HL-60 (cell line): ENCODE data around the gene P2RX3.
"Not testable (repeated sequence)": the region's sequence is repeated elsewhere in the genome, so short reads cannot be mapped to it uniquely, and the experiment has no call there.

Experiments
- DNase-seq, 2 experiments: peaks; one replicate each; pipeline ENCODE4 v3.0.0-alpha.2; 2010 to 2020; ENCODE audit warnings: low read depth in 1 of 2, low spot score in 1 of 2
- H3K27ac ChIP-seq: fragments of 250-450 bp; sonication (Bioruptor Pico); replicated peaks from 2 replicates; pipeline ENCODE4 v1.5.1; 2020; ENCODE audit warnings: mild to moderate bottlenecking, moderate library complexity
- H3K27me3 ChIP-seq: fragments of 250-450 bp; sonication (Bioruptor Pico); 2 replicates; pipeline ENCODE4 v1.5.1; 2021; ENCODE audit warnings: mild to moderate bottlenecking, moderate library complexity; ENCODE audit not compliant: insufficient read depth, poor library complexity, severe bottlenecking
- H3K4me3 ChIP-seq: replicated peaks from 2 replicates; pipeline ENCODE4 v1.5.1; 2011; ENCODE audit warnings: mild to moderate bottlenecking, control low read depth, low read length; ENCODE audit not compliant: insufficient read depth
- CTCF ChIP-seq: IDR thresholded peaks from one replicate; pipeline ENCODE4 v1.5.1; 2011; ENCODE audit warnings: low read length, control low read depth, inconsistent platforms; ENCODE audit not compliant: insufficient read depth
- GABPA ChIP-seq: IDR thresholded peaks from 2 replicates; pipeline ENCODE4 v1.6.1; 2012; ENCODE audit warnings: low read depth
- POLR2AphosphoS5 ChIP-seq: IDR thresholded peaks from 2 replicates; pipeline ENCODE4 v1.6.1; 2012; ENCODE audit warnings: low read depth
- REST ChIP-seq: IDR thresholded peaks from 2 replicates; pipeline ENCODE4 v1.6.1; 2012; ENCODE audit warnings: low read depth; ENCODE audit not compliant: insufficient replicate concordance
- SPI1 ChIP-seq: IDR thresholded peaks from 2 replicates; pipeline ENCODE4 v1.6.1; 2012; ENCODE audit warnings: low read depth, mild to moderate bottlenecking, borderline replicate concordance

Gene P2RX3

GRCh38 chr11:57359896-57360690 is 21.9 kb downstream of the P2RX3 start:
- no peak for TF ChIP-seq REST
- TF ChIP-seq CTCF = no peak
- no peak for TF ChIP-seq POLR2AphosphoS5
- TF ChIP-seq SPI1 = no peak
- TF ChIP-seq GABPA = no peak
- H3K27me3 ChIP-seq = no peaks in the 10 kb centered on the region
- DNase-seq = no peak
- H3K4me3 ChIP-seq = no peak overlapping the region
- no peak overlapping the region for H3K27ac ChIP-seq

- Histone ChIP-seq H3K4me3 (no peak overlapping the region), H3K27ac (no peak overlapping the region), H3K27me3 (no peaks in the 10 kb centered on the region)
- DNase-seq = no peak
- TF ChIP-seq GABPA (no peak), CTCF (no peak), POLR2AphosphoS5 (no peak), SPI1 (no peak)
Measured at GRCh38 chr11:57360991-57361390, 22.8 kb downstream of the P2RX3 start.

- H3K27me3 ChIP-seq = not testable (repeated sequence)
Measured at GRCh38 chr11:57361420-57361819, 23.3 kb downstream of the P2RX3 start.

GRCh38 chr11:57361926-57362325 is 23.8 kb downstream of the P2RX3 start:
- H3K27me3 ChIP-seq = no peaks in the 10 kb centered on the region
- H3K27ac ChIP-seq = no peak overlapping the region
- DNase-seq = no peak
- no peak overlapping the region for H3K4me3 ChIP-seq
- TF ChIP-seq GABPA (no peak), POLR2AphosphoS5 (no peak), REST (no peak), SPI1 (no peak), CTCF (no peak)

More at GRCh38 chr11:57361420-57361819, 23.3 kb downstream of the P2RX3 start:
- not testable (repeated sequence) for DNase-seq, H3K27ac ChIP-seq, H3K4me3 ChIP-seq
